Measurements from ENCODE around the gene FGFRL1. TPM values are rescaled to one million over a fixed set of nuclear protein-coding genes. Genes with fewer than 3 reads are reported as not detected.

FGFRL1 gene
- total RNA-seq, 1 experiment from 2014 or later: 102 TPM

DNA sequence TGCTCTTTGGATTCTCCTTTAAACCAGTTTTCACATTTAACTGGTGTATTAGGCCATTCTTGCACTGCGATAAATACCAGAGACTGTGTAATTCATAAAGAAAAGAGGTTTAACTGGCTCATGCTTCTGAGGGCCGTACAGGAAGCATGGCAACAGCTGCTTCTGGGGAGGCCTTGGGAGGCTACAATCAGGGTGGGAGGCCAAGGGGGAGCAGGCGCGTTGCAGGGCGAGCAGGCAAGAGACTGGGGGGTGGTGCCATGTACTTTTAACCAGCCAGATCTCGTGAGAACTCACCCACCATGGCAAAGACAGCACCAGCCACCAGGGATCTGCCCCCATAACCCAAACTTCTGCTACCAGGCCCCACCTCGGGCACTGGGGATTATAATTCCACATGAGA is 63.8 kb downstream of the FGFRL1 start:
- DNase-seq (ENCODE audit: low spot score): no peak

DNA sequence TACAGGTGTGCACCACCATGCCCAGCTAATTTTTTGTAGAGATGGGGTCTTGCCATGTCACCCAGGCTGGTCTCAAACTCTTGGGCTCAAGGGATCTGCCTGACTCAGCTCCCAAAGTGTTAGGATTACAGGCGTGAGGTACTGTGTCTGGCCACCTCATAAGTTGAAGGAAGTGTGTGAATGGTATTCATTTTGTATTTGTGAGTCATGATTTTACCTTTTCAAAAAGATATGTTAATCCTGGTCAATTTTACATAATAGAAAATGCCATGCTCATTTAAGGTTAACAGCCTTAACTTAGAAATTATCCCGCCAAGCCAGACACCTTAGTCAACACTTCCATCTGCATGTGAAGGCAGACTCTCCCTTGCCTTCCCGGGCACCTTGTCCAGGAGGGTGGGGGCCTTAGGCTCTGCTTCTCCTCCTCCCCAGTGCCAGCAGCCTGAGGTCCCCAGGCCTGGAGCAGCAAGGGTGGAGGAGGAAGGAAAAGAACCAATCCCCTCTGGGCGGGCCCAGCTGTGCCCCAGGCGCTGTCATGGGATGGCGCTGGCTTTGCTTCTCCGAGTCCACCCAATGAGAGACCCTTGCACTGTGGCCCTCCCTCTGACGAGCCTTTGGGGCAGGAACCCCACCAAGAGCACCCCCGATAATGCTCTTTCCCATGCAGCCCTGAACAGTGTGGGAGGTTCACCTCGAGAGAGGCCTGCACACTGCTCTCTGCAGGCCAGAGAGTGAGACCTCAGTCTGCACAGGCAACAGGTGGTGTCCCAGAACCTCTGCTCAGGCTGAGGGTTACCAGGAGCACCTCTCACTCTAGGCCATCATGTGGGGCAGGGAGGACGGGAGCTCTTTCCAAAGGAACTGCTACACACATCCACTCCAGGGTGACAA is 64.6 kb downstream of the FGFRL1 start:
- no peak for DNase-seq (ENCODE audit: low spot score)

Other genes starting within 250 kb of the FGFRL1 start
- gene CPLX1, start 185.5 kb upstream of the FGFRL1 start, total RNA-seq (2014; rRNA removed; shearing (Covaris generic)): 0.19 and 0.64 TPM in 2 replicates
- gene GAK, start 79.3 kb upstream of the FGFRL1 start, total RNA-seq (2014; rRNA removed; shearing (Covaris generic)): 71.8 and 81.1 TPM in 2 replicates
- 26.2 and 27.5 TPM in 2 replicates for gene TMEM175, start 79.2 kb upstream of the FGFRL1 start, total RNA-seq (2014; rRNA removed; shearing (Covaris generic))
- 17.4 and 25.0 TPM in 2 replicates for gene DGKQ, start 38.1 kb upstream of the FGFRL1 start, total RNA-seq (2014; rRNA removed; shearing (Covaris generic))
- gene IDUA, start 24.6 kb upstream of the FGFRL1 start, total RNA-seq (2014; rRNA removed; shearing (Covaris generic)): 14.1 and 16.1 TPM in 2 replicates
- gene SLC26A1, start 18.2 kb upstream of the FGFRL1 start, total RNA-seq (2014; rRNA removed; shearing (Covaris generic)): 0.41 TPM in 1 of 2 replicates, not detected in the other
- gene RNF212, start 101.9 kb downstream of the FGFRL1 start, total RNA-seq (2014; rRNA removed; shearing (Covaris generic)): not detected in 2 replicates
- 7.6 and 16.2 TPM in 2 replicates for gene SPON2, start 161.0 kb downstream of the FGFRL1 start, total RNA-seq (2014; rRNA removed; shearing (Covaris generic))
- 166 and 240 TPM in 2 replicates for gene CTBP1, start 237.5 kb downstream of the FGFRL1 start, total RNA-seq (2014; rRNA removed; shearing (Covaris generic))